ENCODE results near the gene RALB.

- no peak for TF ChIP-seq GATA3 (IDR thresholded peaks at IDR 0.05; ENCODE audit: low read depth, low read length)
- TF ChIP-seq GATA2 (IDR thresholded peaks at IDR 0.05; ENCODE audit: low read depth, low read length) = no peak
Observed at GRCh38 chr2:120288016-120288373, 35.3 kb downstream of the RALB start.

Measured in SH-SY5Y (cell line).